NCI-H1048 (cell line): ENCODE data around the gene PPY.
"Not testable (repeated sequence)": the region's sequence is repeated elsewhere in the genome, so short reads cannot be mapped to it uniquely, and the experiment has no call there.

Source experiments
- DNase-seq: peaks from one replicate; lab custom pipeline; 2025; lab: John Stamatoyannopoulos, UW

PPY gene, protein sequence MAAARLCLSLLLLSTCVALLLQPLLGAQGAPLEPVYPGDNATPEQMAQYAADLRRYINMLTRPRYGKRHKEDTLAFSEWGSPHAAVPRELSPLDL

DNA sequence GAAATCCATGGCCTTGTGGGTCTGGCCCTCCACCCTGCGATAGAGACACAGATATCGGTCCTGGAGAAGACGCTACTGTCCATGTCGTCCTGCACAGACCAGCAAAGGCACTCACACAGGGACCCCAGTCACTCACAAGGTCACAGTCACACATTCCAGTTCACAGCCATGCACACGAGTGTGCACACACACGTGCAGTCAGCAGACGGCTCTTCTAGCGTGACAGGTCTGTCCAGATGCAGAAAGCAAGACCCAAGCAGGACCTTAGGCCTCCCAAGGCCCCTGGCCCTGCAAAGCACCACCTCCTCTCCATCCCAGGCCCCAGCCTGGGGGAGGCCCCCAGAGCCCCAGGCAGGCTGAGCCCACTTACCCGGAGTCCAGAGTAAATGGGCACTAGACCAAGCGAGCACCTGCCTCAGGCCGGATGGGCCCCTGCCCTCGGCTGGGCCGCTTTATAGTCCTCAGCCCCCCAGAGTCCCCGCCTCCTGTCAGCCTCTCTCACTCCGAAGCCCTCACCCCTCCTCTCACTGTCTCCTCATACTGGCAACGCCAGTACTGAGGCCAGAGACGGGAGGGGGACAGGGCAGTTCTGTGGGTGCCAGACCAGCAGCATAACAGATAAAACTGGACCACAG lies at the start of gene PPY:
Gene PPY (minus strand): TSS at position 426 of the 635 bp plus-strand sequence. CDS start 822 bp downstream, outside the sequence.
- no peak for DNase-seq

DNA sequence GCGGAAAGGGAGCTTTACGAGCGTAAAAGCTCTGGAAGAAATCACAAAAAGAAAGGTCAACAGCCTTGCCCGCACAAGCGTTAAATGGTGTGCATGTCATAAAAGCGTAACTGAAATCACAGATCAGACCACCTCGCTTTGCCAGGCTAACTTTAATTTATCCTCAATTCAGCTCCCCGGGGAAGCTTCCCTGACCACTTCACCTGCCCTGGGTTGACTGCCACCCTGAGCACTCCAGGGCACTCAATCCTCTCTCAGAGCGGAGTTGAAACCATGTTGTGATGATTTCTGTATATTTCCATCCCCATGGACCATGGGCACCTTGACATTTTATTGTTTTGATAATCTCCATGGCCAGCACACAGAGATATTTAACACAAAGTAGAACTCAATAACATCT lies 46.0 kb upstream of the PPY start:
- DNase-seq, result no peak

DNA sequence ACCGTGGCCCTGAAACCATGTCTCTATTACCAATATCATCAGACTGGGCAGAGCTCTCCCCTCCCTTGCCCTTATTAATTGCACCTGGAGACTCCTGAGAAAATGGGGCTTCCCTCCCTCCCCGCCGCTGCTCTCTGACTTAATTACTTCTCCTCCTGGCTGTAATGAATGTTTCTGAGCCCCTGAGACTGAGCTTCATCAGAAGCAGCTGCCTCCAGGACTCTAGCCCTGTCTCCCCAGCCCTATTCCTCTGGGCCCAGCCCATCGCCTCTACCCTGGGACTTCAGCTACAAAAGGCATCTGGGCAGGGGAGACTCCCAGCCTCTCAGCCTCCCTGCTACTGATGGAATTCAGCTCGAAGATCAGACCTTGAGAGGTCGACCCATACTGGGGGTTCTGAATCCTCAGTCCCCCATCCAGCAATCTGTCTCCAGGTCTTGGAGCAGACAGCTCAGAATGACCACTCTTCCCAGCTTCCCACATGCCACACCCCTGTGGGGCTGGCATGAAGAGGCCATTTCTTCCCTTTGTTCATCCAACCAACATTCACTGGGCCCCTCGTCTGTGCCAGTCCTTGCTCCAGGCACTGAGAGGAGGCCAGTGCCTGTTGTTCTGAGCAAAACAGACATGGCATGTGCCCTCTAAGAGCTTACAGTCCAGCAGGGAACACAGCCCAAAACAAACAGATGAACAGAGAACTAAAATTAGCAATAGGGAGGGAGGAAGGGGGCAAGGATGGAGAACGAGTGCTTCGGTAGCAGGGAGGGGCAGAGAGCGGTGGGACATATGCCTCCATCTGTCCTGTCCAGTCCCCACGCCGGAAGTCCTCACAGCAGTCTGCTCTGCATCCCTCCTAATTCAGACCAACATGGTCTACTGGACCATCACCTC lies 45.1 kb upstream of the PPY start:
- DNase-seq, result no peak

DNA sequence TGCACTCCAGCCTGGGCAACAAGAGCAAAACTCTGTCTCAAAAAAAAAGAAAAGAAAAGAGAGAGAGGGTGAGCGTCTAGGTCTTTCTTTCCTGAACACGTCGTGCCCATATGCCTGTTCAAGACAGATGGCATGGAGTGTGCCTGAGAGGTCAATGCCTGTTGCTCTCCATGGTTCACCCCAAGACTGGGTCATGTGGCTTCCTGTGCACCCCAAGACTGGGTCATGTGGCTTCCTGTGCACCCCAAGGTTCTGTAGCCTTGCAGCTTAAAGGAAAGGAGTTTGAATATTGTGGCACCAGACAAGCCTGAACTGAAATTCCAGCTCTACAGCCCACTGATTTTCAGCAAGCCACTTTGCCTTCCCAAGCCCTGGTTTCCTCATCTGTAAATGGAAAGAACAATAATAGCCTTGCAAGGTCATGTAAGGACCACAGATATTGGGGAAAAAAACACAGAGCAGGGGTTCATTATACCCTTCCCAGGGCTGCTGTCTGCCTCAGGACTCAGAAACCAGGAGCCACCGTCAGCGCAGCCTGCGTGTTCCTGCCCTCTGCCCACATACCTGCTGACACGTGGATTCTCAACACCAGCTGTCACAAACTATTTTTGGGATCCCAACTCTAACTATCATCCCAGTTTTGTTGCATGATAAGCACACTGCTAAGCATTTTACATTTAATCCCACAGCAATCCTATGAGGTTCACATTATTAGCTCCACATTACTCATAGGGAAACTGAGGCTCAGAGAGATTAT lies 44.1 kb upstream of the PPY start:
- no peak for DNase-seq

DNA sequence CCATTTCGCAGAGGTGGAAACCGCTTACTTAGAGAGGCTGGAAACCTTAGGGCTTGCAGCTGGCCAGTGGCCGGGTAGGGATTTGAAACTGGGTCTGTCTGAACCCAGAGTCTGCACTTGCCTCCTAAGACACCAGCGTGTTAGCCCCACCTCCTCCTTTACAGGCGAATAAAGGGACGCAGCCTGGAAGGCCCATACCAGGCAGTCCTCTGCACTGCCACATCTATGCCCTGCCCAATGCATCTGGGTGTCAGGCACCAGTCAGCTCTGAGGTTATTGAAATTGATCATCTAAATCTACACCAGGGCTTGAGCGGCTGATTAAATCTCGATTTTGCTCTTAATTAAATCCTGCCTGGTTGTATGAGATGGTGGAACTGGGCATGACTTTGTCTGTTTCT lies 42.2 kb upstream of the PPY start:
- DNase-seq, result no peak

DNA sequence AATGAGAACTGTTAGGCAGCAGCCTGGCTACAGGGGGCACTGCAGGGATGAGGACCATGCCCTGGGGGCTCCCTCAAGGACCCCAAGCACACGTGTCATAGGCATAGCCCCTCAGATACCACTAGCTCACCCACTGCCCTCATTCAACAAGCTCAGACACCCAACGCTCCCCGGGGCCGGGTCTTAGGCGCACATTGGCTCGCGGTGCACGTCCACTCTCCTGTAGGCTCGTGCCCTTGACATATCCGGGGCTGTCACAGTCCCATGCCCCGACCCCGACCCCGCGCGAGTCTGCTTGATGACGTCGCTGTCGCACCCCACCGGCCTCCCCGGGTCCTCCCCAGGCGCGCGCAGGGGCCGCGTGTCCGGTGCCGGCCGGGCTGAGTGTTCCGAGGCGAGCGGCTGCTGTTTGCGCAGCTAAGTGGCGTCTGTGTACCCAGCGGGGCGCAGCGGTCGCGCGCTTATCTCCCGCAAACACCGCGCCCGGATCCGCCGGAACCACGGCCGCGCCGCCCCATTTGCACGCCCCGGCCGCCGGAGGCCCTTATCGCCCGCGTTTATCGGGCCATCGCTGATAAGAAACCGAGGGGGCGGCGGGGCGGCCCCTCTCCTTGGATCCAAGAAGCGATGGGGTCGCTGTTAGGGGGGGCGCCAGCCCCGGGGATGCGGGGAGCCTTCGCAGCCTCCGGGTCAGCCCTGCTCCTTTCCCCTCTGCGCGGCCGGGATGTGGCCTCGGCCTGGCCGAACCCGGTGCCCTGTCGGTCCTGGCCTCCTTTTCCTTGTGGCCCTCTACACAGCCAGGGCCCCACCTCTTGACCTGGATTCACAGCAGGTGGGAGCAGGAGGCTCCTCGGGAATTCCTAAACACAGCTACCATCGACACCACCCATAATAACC lies 41.5 kb upstream of the PPY start:
- DNase-seq, result no peak

DNA sequence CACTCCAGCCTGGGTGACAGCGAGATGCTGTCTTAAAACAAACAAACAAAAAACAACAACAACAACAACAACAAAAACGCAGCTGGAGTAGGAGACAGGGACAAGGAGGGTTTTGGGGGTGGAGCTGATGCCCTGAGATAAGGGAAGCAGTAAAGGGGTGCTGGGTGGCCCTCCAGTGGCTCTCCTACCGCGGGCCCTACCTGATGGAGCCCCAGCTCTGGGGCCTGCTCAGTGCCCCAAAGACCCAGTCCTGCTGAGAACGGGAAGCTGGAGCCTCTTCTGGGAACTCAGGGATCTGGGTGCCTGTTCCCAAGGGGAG lies 40.9 kb upstream of the PPY start:
- DNase-seq, result no peak

DNA sequence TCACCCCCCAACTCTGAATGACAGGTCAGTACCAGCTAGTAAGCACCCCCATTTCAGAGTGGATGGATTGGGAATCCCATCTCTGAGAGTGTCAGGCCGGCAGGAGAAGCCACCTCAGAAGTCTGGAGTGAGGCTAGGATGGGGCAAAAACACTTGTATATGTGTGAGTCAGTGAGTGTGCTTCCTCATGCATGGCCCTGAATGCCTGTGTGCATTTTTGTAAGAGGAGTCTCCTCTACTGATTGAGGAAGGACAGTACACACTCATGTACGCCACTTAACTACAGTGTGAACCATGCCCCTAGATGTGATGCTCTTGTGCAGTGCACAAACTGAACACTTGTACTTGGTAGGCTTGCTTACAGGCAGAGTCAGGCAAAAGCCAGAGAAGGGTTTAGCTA lies 39.9 kb upstream of the PPY start:
- no peak for DNase-seq

DNA sequence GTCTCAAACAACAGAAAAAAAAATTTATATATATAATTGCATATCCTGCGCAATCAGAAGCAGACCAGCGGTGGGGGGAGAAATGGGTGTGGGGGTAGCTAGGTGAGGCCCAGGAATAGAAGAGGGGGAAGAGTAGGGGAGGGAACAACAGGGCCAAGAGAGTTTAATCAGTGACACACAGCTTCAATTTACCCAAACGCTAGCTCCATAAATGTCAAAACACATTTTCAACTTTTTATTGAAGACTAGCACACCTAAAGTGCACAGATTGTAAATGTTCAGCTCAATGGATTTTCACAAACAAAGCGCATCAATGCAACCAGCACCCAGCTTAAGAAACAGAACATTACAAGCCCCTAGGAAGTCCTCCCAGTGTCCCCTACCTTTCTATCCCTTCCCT lies 37.4 kb upstream of the PPY start:
- no peak for DNase-seq

DNA sequence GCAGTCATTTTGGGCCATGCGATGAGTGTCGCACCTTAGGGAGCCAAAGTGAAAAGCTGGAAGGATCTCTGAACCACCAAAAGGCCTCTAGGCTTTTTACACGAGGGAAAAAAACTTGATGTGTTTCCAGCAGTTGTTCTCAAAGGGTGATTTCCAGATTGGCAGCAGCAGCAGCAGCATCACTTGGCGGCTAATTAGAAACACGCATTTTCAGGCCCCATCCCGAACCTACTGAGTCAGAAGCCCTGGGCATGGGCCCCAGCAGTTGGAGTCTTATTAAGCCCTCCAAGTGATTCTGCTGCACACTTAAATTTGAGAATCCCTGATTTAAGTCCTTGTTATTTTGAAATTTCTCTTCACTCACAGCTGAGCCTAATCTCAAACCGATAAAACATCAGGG lies 36.7 kb upstream of the PPY start:
- no peak for DNase-seq

DNA sequence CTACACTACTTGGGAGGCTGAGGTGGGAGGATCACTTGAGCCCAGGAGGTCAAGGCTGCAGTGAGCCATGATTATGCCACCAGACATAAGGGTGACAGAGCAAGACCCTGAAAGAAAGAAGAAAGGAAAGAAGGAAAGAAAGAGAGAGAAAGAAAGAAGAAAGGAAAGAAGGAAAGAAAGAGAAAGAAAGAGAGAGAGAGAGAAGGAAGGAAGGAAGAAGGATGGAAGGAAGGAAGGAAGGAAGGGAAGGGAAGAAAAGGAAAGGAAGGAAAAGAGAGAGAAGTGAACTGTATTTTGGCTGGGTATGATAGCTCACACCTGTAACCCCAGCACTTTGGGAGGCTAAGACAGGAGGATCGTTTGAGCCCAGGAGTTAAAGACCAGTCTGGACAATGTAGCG lies 35.8 kb upstream of the PPY start:
- no peak for DNase-seq

DNA sequence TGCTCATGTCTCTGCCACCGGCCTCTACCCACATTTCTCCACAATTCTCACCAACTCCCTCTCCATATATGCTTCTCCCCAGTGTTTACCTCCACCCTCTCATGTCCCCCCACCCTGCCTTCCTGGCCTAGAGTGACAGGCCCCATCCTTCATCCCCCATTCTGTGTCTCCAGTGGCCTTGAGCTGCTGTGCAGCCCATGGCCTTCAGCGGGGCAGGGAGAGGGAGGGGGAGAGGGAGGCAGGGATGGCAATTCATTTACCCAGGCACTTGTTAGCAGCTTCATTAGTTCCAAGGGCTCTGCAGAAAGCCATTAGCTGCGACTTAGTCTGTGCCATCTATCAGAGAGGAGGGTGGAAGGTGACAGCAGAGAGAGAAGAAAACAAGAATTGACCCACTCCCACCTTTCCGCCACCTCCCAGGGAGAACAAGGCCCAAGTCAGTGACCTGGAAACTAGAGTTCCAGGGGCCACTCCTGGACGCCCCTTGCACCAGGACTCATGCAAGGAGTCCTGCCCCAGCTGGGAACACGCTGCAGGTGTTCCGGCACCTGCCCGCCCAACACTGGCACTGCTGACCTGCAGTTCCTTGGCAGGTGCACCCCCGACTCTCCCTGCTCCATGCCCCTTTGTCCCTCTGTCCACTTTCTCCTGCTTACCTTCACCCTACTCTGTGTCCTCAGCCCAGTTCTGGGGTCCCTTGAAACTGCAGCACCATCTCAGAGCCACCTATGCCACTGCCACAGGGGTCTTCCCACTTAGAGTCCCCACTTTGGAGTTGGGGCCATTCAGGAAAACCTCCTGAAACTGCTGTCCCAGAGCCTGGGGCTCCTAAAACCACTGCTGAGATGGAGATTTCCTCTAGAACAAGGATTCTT lies 34.9 kb upstream of the PPY start:
- no peak for DNase-seq

DNA sequence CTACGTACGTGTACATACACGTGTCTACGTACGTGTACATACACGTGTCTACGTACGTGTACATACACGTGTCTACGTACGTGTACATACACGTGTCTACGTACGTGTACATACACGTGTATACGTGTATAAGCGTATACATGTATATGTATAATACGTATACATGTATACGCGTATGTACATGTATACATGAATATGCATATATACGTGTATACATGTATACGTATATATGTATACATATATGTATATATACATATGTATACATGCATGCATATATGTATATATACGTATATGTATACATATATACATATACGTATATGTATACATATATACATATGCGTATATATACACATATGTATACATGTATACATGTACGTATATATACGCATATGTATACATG lies 33.6 kb upstream of the PPY start:
- DNase-seq, result no peak

DNA sequence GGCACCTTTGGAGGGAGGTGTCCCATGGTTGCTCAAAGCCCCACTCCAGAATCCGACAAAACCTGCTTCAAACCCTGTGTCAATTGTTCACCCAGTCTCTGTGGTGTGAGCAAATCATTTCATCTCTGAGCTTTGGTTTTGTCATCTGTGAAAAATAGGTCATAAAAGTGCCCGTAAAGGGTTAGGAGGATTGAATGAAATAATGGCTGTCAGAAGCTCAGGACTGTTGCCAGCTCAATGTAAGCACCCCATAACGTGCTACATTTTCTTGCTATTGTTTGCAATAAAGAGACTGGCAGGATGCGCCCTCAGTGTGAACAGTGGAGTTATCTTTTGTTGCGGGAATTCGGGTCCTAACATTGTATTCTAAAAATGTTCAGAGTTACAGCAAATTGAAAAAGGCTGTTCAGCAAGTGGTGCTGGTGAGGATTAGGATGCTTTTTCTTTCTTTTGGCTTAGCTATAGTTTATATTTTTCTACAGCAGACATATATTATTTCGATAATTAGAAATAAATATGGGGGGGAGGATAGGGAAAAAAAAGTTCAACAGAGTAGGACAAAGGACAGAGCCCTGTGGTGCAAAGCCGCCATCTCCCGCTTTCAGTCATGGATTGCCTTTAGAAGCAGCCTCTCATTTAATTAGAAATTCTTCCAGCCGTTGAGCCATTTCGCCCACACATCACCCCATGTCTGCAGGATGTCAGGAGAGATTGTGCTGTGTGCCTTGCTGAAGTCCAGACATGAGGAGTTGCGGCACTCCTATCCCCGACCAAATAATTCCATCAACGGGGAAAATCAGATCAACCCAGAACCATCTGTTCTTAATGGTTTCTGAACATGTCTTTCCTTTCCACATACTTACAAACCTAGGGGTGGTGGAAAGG lies 32.3 kb upstream of the PPY start:
- DNase-seq, result no peak

DNA sequence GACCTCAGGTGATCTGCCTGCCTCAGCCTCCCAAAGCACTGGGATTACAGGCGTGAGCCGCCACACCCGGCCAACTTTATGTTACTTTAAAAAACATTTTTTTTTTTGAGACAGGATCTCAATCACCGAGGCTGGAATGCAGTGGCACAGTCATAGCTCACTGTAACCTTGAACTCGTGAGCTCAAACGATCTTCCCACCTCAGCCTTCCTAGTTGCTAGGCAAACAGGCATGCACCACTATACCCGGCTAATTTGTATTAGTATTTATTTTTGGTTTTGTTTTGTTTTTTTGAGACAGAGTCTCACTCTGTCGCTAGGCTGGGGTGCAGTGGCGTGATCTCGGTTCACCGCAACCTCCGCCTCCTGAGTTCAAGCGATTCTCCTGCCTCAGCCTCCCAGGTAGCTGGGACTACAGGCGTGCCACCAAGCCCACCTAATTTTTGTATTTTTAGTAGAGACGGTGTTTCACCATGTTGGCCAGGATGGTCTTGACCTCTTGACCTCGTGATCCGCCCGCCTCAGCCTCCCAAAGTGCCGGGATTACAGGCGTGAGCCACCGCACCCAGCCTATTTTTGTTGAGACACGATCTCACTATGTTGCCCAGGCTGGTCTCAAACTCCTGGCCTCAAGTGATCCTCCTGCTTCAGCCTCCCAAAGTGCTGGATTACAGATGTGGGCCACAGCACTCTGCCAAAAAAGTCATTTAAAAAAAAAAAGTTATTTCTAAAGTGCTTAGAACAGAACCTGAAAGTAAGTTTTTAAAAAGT lies 30.4 kb upstream of the PPY start:
- not testable (repeated sequence) for DNase-seq

DNA sequence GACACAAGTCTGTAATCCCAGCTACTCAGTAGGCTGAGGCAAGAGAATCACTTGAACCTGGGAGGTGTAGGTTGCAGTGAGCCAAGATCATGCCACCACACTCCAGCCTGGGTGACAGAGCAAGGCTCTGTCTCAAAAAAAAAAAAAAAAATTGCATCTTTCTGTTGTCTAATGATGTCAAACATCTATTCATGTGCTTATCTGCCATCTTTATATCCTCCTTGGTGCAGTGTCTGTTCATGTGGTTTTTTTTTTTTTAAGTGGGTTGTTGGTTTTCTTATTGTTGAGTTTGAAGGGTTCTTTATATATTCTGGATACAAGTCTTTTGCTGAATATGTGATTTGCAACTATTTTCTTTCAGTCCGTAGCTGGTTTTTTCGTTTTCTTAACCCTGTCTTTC lies 29.2 kb upstream of the PPY start:
- DNase-seq, result not testable (repeated sequence)

DNA sequence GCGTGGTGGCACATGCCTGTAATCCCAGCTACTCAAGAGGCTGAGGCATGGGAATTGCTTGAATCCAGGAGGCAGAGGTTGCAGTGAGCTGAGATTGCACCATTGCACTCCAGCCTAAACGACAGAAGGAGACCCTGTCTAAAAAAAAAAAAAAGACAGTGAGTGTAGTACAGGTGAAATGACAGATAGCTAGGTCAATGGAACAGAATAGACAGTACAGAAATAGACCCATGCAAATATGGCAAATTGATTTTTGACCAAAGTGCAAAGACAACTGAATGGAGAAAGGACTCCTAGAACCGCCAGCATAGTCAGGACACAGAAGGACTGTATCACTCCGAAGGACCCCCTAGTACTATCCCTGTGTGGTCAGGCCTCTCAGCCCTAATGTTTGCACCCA lies 28.1 kb upstream of the PPY start:
- no peak for DNase-seq

DNA sequence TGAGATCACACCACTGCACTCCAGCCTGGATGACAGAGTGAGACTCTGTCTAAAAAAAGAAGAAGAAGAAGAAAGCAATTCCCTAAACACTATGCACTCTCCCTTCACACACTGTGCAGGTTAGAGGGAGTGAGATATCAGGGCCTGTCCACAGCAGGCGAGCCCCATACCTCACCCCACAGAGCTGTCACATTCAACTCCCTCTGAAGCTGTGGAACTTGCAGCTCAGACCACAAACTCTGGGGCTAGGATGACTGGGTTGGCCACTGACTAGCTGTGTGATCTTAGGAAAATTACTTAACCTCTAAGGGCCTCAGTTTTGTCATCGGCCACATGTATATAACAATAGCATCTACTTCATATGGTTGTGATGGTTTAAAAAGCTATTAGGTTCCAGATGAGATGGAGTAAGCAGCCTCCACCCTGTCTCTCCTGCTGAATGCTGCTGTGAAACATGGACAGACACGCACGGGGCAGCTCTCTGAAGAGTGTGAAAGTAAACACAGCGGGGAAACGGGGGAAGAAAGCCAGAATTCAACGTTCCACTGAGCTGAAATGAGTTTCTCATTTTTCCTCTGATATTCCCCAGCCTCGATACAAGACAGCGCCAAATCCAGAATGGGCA lies 25.1 kb upstream of the PPY start:
- DNase-seq, result no peak

DNA sequence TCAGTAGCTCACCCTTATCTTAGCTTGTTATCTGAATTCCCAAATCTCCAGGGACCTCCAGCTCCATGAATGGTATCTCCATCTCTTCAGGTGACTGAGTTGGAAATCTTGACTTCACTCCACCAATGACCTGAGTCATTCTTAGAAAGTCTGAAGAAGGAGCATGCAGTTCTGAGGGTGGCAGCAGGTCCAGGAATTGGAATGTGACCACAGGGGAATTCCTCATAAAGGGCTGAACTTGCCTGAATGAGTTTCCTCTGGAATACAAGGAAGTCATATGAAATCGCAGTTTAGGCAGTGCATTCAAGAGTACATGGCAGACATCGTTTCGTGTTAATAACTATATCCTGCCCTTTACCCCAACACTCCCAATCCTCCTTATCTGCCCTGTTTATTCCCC lies 24.0 kb upstream of the PPY start:
- DNase-seq, result no peak
